GM12878 (cell line): Measurements from ENCODE around the gene MAP4K1.
A peak's percentile ranks its signal among the peaks of the same experiment; 100 is the strongest.

Experiments used
- BRCA1 ChIP-seq: IDR thresholded peaks from 2 replicates; pipeline ENCODE4 v1.6.1; 2011; ENCODE audit warnings: low read depth, low read length, improper control_type of control experiment
- CEBPB ChIP-seq, 2 experiments: fragments of 150-350 bp in 1 of 2; IDR thresholded peaks; 2 replicates each; pipeline ENCODE4 v1.6.1; 2012 to 2014; ENCODE audit warnings: low read depth in 2 of 2, low read length in 2 of 2, borderline replicate concordance in 1 of 2, inconsistent platforms in 1 of 2
- CHD4 ChIP-seq: fragments of 200-600 bp; sonication (generic); IDR thresholded peaks from 2 replicates; pipeline ENCODE4 v1.6.1; 2016; ENCODE audit warnings: mild to moderate bottlenecking
- EZH2 ChIP-seq: IDR thresholded peaks from 2 replicates; pipeline ENCODE4 v1.6.1; 2012; ENCODE audit warnings: low read depth, mild to moderate bottlenecking, control low read depth, inconsistent platforms, low read length, borderline replicate concordance; ENCODE audit not compliant: control insufficient read depth
- PML ChIP-seq: IDR thresholded peaks from 2 replicates; pipeline ENCODE4 v1.6.1; 2012; ENCODE audit warnings: low read length, inconsistent platforms
- POLR2A ChIP-seq: IDR thresholded peaks from 2 replicates; pipeline ENCODE4 v1.6.1; 2011; ENCODE audit warnings: low read depth, mild to moderate bottlenecking, low read length
- RAD51 ChIP-seq: fragments of 450-650 bp; IDR thresholded peaks from 2 replicates; pipeline ENCODE4 v1.6.1; 2016; ENCODE audit warnings: moderate library complexity, mild to moderate bottlenecking, inconsistent platforms
- SIN3A ChIP-seq: IDR thresholded peaks from 2 replicates; pipeline ENCODE4 v1.6.1; 2012; ENCODE audit warnings: low read depth, low read length, improper control_type of control experiment
- SREBF1 ChIP-seq: IDR thresholded peaks from 2 replicates; pipeline ENCODE4 v1.6.1; 2012; ENCODE audit warnings: mild to moderate bottlenecking, low read length
- SUZ12 ChIP-seq: fragments of 200-600 bp; sonication (generic); IDR thresholded peaks from one replicate; pipeline ENCODE4 v1.6.1; 2018; ENCODE audit warnings: antibody characterized with exemption, mild to moderate bottlenecking; ENCODE audit not compliant: unreplicated experiment
- TCF12 ChIP-seq: IDR thresholded peaks from 2 replicates; pipeline ENCODE4 v1.6.1; 2011; ENCODE audit warnings: low read depth, mild to moderate bottlenecking, low read length
- TCF7 ChIP-seq: IDR thresholded peaks from 2 replicates; pipeline ENCODE4 v1.6.1; 2014; ENCODE audit warnings: antibody characterized with exemption, borderline replicate concordance
- TF ChIP-seq, protein P1 (sequence below): fragments of 150-350 bp; IDR thresholded peaks from 2 replicates; pipeline ENCODE4 v1.6.1; 2016; ENCODE audit warnings: low read depth, low read length
- TF ChIP-seq, protein P2 (sequence below), 3 experiments: IDR thresholded peaks in 2 of 3; conservative IDR thresholded peaks in 1 of 3; 2 replicates each; pipeline ENCODE4 v1.5.1; 2011; ENCODE audit warnings: low read depth in 3 of 3, low read length in 3 of 3, mild to moderate bottlenecking in 3 of 3, control low read depth in 2 of 3, moderate library complexity in 2 of 3, inconsistent platforms in 1 of 3, mixed read lengths in 1 of 3; ENCODE audit not compliant: control insufficient read depth in 2 of 3, insufficient read depth in 1 of 3; ENCODE audit errors: extremely low read depth in 1 of 3

DNA sequence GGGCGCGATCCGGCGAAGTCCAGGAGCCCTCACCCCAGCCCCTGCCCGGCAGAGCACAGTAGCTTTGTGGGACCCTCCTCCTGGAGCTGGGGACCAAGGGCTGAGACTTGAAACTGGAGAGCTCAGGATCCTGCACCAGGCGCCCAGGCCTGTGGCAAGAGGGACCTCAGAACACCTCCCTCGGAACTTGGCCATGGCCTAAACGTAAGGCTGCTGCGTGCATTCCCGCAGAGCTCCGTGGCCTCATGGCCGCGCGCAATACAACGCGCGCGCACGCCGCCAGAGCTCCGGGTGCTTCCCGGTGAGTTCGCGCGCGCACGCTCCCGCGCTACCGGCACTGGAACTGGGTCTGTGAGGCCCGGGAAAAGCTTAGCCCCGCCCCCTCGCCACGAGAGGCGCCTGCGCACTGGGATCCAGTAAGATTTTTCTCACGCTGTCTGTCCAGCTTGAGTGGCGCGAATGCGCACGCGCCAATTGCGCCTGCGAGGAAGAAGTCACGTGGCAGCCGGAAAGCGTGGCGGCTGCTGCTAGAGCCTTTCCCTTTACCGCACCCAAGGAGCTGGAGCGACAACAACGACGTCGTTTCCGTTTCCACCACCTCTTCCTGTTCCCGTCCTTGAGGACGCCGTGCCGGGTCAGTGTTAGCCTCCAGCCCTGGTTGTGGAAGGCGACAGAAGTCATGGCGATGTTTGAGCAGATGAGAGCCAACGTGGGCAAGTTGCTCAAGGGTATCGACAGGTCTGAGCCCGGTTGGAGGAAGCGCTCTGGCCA is 1.0 kb upstream of the MAP4K1 start, which contains the start of gene EIF3K:
- TF ChIP-seq RAD51 (peak; percentile 97), SREBF1 (no peak; the same call in 1 of the 2 replicates), CEBPB (IDR thresholded peaks at IDR 0.05; ENCODE audit: borderline replicate concordance in 1 of 2, low read depth in 2 of 2, low read length in 2 of 2) (no peak), SIN3A (peak; percentile 89), TCF12 (no peak), CHD4 (no peak), EZH2 (no peak), PML (peak; percentile 91), SUZ12 (no peak), BRCA1 (no peak), TCF7 (no peak), POLR2A (peak; percentile 98)
- TF ChIP-seq, protein P1, sequence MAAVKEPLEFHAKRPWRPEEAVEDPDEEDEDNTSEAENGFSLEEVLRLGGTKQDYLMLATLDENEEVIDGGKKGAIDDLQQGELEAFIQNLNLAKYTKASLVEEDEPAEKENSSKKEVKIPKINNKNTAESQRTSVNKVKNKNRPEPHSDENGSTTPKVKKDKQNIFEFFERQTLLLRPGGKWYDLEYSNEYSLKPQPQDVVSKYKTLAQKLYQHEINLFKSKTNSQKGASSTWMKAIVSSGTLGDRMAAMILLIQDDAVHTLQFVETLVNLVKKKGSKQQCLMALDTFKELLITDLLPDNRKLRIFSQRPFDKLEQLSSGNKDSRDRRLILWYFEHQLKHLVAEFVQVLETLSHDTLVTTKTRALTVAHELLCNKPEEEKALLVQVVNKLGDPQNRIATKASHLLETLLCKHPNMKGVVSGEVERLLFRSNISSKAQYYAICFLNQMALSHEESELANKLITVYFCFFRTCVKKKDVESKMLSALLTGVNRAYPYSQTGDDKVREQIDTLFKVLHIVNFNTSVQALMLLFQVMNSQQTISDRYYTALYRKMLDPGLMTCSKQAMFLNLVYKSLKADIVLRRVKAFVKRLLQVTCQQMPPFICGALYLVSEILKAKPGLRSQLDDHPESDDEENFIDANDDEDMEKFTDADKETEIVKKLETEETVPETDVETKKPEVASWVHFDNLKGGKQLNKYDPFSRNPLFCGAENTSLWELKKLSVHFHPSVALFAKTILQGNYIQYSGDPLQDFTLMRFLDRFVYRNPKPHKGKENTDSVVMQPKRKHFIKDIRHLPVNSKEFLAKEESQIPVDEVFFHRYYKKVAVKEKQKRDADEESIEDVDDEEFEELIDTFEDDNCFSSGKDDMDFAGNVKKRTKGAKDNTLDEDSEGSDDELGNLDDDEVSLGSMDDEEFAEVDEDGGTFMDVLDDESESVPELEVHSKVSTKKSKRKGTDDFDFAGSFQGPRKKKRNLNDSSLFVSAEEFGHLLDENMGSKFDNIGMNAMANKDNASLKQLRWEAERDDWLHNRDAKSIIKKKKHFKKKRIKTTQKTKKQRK = no peak
- TF ChIP-seq, protein P2, sequence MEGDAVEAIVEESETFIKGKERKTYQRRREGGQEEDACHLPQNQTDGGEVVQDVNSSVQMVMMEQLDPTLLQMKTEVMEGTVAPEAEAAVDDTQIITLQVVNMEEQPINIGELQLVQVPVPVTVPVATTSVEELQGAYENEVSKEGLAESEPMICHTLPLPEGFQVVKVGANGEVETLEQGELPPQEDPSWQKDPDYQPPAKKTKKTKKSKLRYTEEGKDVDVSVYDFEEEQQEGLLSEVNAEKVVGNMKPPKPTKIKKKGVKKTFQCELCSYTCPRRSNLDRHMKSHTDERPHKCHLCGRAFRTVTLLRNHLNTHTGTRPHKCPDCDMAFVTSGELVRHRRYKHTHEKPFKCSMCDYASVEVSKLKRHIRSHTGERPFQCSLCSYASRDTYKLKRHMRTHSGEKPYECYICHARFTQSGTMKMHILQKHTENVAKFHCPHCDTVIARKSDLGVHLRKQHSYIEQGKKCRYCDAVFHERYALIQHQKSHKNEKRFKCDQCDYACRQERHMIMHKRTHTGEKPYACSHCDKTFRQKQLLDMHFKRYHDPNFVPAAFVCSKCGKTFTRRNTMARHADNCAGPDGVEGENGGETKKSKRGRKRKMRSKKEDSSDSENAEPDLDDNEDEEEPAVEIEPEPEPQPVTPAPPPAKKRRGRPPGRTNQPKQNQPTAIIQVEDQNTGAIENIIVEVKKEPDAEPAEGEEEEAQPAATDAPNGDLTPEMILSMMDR (IDR thresholded peaks at IDR 0.05 in 2 of 3, conservative IDR thresholded peaks at IDR 0.05 in 1 of 3; ENCODE audit: control insufficient read depth in 2 of 3, extremely low read depth in 1 of 3, insufficient read depth in 1 of 3, low read depth in 3 of 3, low read length in 3 of 3) = no peak
